ENCODE results near the gene UBE2L3. TPM values are rescaled to one million over a fixed set of nuclear protein-coding genes. Genes with fewer than 3 reads are reported as not detected.

UBE2L3 gene
- total and polyA plus RNA-seq, 2 donors (not counting 1 experiment from before 2014, with no cell fraction given): 13.5 to 30.9 TPM

- no peak overlapping the region for H3K4me3 Mint-ChIP-seq
- no peak for DNase-seq
- H3K27me3 Mint-ChIP-seq: no peaks in the 10 kb centered on the region
- H3K9me3 Mint-ChIP-seq (ENCODE audit: insufficient read depth): no peaks in the 10 kb centered on the region
- Histone ChIP-seq H3K27ac (ENCODE audit: low read length in 2 of 2) (no peak overlapping the region), H3K27me3 (replicated peaks in 1 of 4; ENCODE audit: control extremely low read depth in 1 of 4, control insufficient read depth in 3 of 4, insufficient read depth in 4 of 4, low read length in 3 of 4) (no peaks in the 10 kb centered on the region), H3K4me2 (replicated peaks; ENCODE audit: low read depth, low read length, poor library complexity, severe bottlenecking) (peak overlapping the region; percentile 11), H3K79me2 (ENCODE audit: control insufficient read depth, insufficient read depth, low read length) (peaks cover 20% of the 10 kb centered on the region), H3K4me1 (ENCODE audit: control insufficient read depth in 2 of 2, insufficient read depth in 2 of 2, low read length in 2 of 2) (peaks cover 13 to 26% of the 10 kb centered on the region in 2 donors), H3K9me3 (ENCODE audit: control extremely low read depth in 1 of 3, control insufficient read depth in 2 of 3, insufficient read depth in 1 of 3, low read length in 2 of 3) (peaks cover 0 to 16% (median 0%) of the 10 kb centered on the region in 3 donors), H3K4me3 (ENCODE audit: control extremely low read depth in 1 of 5, extremely low read depth in 1 of 5, insufficient read depth in 1 of 5, low read depth in 2 of 5, low read length in 4 of 5) (no peak overlapping the region), H4K20me1 (ENCODE audit: control insufficient read depth, insufficient read depth, low read length, poor library complexity, severe bottlenecking) (peaks cover 25% of the 10 kb centered on the region), H3K9ac (ENCODE audit: low read length) (no peak overlapping the region), H2AFZ (ENCODE audit: insufficient read depth, low read depth, low read length, poor library complexity, severe bottlenecking) (no peak overlapping the region), H3K36me3 (replicated peaks in 1 of 2; ENCODE audit: control extremely low read depth in 1 of 2, control insufficient read depth in 1 of 2, extremely low read depth in 1 of 2, insufficient read depth in 2 of 2, low read length in 1 of 2) (peaks cover 0 to 6% of the 10 kb centered on the region in 2 experiments)
- POLR2A ChIA-PET: interaction anchor here (1.0 kb wide), 1 partner anchor 9 kb away, joined by 6 read pairs; the partner anchor contains the start of gene SDF2L1
- TF ChIP-seq CTCF (IDR thresholded peaks at IDR 0.05) (no peak), EZH2 (IDR thresholded peaks at IDR 0.05; ENCODE audit: borderline replicate concordance, insufficient read depth, low read depth, low read length, poor library complexity, severe bottlenecking) (no peak)
- 98% methylated on average over 18 of the region's 18 CpGs for WGBS (ENCODE audit: insufficient coverage)
- no peak overlapping the region for H3K27ac Mint-ChIP-seq
- peaks cover 24% of the 10 kb centered on the region for H3K4me1 Mint-ChIP-seq
- intact Hi-C loops (cut with micrococcal nuclease): loop anchor here (5.0 kb wide), 1 partner anchor 46 kb away; no protein-coding TSS in a partner anchor
- CTCF ChIA-PET: interaction anchor here (0.9 to 11.1 kb wide), 2 partner anchors 10 to 11 kb away, joined by 3 to 168 read pairs; partner anchors contain the start of gene SDF2L1
- ATAC-seq (ENCODE audit: low read depth): no peak
These were observed 65.4 kb downstream of the UBE2L3 start for GRCh38 chr22:21632931-21633330.

DNA sequence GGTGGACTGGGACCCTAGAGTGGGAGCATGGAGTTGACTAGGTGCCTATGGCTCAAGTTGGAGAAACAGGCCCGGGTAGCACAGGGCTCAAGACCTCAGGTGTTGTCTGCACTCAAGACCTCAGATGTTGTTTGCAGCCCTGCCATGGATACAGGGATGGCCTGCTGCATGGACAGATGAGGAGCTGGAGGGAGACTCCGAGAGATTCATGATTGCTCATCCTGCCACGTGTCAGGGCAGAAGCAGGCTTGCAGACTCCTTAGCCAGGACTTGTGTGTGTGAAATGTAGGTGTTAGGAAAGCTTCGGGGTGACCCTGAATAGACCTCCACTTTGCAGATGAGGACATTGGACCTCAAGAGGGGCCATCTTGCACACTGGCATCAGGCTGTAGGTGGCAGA, 66.0 kb downstream of the UBE2L3 start:
- peaks cover 7 to 20% of the 10 kb centered on the region in 2 donors for H3K4me1 ChIP-seq (ENCODE audit: control insufficient read depth in 2 of 2, insufficient read depth in 2 of 2, low read length in 2 of 2)
- no peak overlapping the region for H3K4me3 ChIP-seq (ENCODE audit: control extremely low read depth in 1 of 5, extremely low read depth in 1 of 5, insufficient read depth in 1 of 5, low read depth in 2 of 5, low read length in 4 of 5)
- no peak overlapping the region for H3K9ac ChIP-seq (ENCODE audit: low read length)
- H4K20me1 ChIP-seq (ENCODE audit: control insufficient read depth, insufficient read depth, low read length, poor library complexity, severe bottlenecking): peaks cover 19% of the 10 kb centered on the region
- H3K4me2 ChIP-seq (replicated peaks; ENCODE audit: low read depth, low read length, poor library complexity, severe bottlenecking): no peak overlapping the region
- no peak overlapping the region for H2AFZ ChIP-seq (ENCODE audit: insufficient read depth, low read depth, low read length, poor library complexity, severe bottlenecking)
- H3K9me3 ChIP-seq (ENCODE audit: control extremely low read depth in 1 of 3, control insufficient read depth in 2 of 3, insufficient read depth in 1 of 3, low read length in 2 of 3): peaks cover 0 to 15% (median 0%) of the 10 kb centered on the region in 3 donors
- Mint-ChIP-seq H3K4me3 (no peak overlapping the region), H3K27me3 (no peaks in the 10 kb centered on the region), H3K27ac (no peak overlapping the region), H3K9me3 (ENCODE audit: insufficient read depth) (no peaks in the 10 kb centered on the region), H3K4me1 (peaks cover 18% of the 10 kb centered on the region)
- DNase-seq (no peak), ATAC-seq (ENCODE audit: low read depth) (no peak)
- TF ChIP-seq EZH2 (IDR thresholded peaks at IDR 0.05; ENCODE audit: borderline replicate concordance, insufficient read depth, low read depth, low read length, poor library complexity, severe bottlenecking) (no peak), CTCF (IDR thresholded peaks at IDR 0.05) (no peak)
- H3K36me3 ChIP-seq (replicated peaks in 1 of 2; ENCODE audit: control extremely low read depth in 1 of 2, control insufficient read depth in 1 of 2, extremely low read depth in 1 of 2, insufficient read depth in 2 of 2, low read length in 1 of 2): peaks cover 0 to under 1% of the 10 kb centered on the region in 2 experiments
- ChIA-PET POLR2A (no interaction called here), CTCF (interaction anchor here (0.9 to 5.4 kb wide), 2 partner anchors 10 to 13 kb away, joined by 3 to 23 read pairs; no protein-coding TSS in a partner anchor)
- no peak overlapping the region for H3K27ac ChIP-seq (ENCODE audit: low read length in 2 of 2)
- intact Hi-C loops (cut with micrococcal nuclease): loop anchor here (5.0 kb wide), 1 partner anchor 46 kb away; no protein-coding TSS in a partner anchor
- H3K79me2 ChIP-seq (ENCODE audit: control insufficient read depth, insufficient read depth, low read length): peaks cover 15% of the 10 kb centered on the region
- no peaks in the 10 kb centered on the region for H3K27me3 ChIP-seq (replicated peaks in 1 of 4; ENCODE audit: control extremely low read depth in 1 of 4, control insufficient read depth in 3 of 4, insufficient read depth in 4 of 4, low read length in 3 of 4)
- 98% methylated on average over 4 of the region's 4 CpGs for WGBS (ENCODE audit: insufficient coverage)
